Muscle layer of duodenum (tissue), 2 donors: ENCODE measurements around the gene PRKCD.

Experiments
- H3K27ac ChIP-seq: one replicate; pipeline ENCODE4 v1.7.0; 2013; ENCODE audit warnings: mild to moderate bottlenecking, low read length
- H3K27me3 ChIP-seq: one replicate; pipeline ENCODE4 v1.7.0; 2013; ENCODE audit warnings: low read depth, mild to moderate bottlenecking, control low read depth, low read length
- H3K36me3 ChIP-seq, 2 donors: one replicate each; pipeline ENCODE4 v1.7.0; 2013; ENCODE audit warnings: low read length in 2 of 2, control low read depth in 1 of 2, mild to moderate bottlenecking in 1 of 2; ENCODE audit not compliant: insufficient read depth in 2 of 2, control insufficient read depth in 1 of 2
- H3K4me1 ChIP-seq, 2 donors: one replicate each; pipeline ENCODE4 v1.7.0; 2013; ENCODE audit warnings: low read length in 2 of 2, mild to moderate bottlenecking in 2 of 2, control low read depth in 1 of 2, moderate library complexity in 1 of 2; ENCODE audit not compliant: insufficient read depth in 2 of 2, control insufficient read depth in 1 of 2
- H3K4me3 ChIP-seq, 2 donors: one replicate each; pipeline ENCODE4 v1.7.0; 2013; ENCODE audit warnings: low read length in 2 of 2, low read depth in 1 of 2, mild to moderate bottlenecking in 1 of 2
- H3K9me3 ChIP-seq, 2 donors: one replicate each; pipeline ENCODE4 v1.7.0; 2013; ENCODE audit warnings: low read length in 2 of 2, control low read depth in 1 of 2, mild to moderate bottlenecking in 1 of 2; ENCODE audit not compliant: control insufficient read depth in 1 of 2
- donor health status: healthy.

PRKCD gene

DNA sequence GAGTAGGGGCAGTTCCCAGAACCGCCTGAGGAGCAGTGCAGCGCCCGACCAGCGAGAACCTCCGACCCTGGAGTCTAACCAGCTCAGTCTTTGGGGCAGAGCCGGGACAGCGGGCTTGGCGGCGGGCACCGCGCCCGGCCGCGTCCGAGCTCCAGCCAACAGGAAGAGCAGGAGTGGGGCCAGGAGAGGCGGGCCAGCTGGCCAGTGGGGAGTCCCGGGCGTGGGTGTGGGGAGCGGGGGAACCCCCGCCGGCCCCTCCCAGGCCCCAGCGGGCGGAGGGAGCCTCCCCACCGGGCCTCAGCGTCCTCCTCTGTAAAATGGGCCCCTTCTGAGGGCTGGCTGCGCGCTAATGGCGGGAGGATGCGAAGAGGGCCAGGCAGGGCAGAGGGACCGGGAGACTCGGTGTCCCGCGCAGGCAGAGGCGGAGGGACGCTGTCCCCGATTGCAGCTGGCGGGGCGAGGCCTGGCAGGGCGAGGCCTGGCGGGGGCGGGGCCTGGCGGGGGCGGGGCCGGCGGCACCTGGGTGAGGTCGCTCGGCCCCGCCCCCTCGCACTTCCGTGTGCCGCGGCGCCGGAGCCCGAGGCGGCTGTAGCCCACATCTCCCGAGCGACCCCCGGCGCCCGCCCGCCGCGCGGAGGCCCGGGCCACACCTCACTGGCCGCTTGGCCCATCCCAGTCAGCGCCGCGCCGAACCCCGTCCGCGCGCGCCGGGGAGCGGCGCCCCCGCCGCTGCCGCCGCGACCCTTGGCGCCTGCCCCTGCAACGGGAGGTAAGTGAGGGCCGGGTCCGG is at the start of gene PRKCD:
Gene PRKCD (plus strand): TSS at position 550 of the 790 bp plus-strand sequence. CDS start 17,214 bp downstream, outside the sequence.
- H3K27ac ChIP-seq, result peak within 1 kb of the TSS; percentile 67
- H3K9me3 ChIP-seq, result no peaks in the 10 kb centered on the region
- H3K4me3 ChIP-seq, result peak within 1 kb of the TSS; percentile 64 to 78
- no peaks in the 10 kb centered on the region for H3K36me3 ChIP-seq
- no peaks in the 10 kb centered on the region for H3K27me3 ChIP-seq
- H3K4me1 ChIP-seq, result peaks cover 24 to 27% of the 10 kb centered on the region in 2 donors

DNA sequence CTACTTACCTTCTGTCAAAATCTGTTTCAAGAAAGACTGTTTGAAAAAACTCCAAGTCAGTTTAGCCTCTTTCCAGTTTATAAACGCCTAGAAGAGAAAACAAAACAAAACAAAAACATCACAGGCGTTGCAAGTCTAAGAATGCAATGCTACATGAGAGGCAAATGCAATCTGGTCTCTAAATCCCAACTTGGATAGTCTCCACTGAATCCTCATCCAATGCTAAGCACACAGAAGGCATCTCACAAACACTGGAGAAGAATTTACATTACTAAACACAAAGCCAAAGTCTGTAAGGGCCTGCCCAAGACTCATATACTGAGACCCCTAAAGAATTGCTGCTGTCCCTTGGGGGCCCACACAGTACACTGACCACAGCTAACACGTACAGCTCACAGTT is 49.2 kb upstream of the PRKCD start:
- Histone ChIP-seq H3K27ac (no peak overlapping the region), H3K4me3 (no peak overlapping the region), H3K36me3 (peaks cover 8 to 18% of the 10 kb centered on the region in 2 donors), H3K27me3 (no peaks in the 10 kb centered on the region), H3K4me1 (peaks cover 5 to 30% of the 10 kb centered on the region in 2 donors), H3K9me3 (no peaks in the 10 kb centered on the region)

DNA sequence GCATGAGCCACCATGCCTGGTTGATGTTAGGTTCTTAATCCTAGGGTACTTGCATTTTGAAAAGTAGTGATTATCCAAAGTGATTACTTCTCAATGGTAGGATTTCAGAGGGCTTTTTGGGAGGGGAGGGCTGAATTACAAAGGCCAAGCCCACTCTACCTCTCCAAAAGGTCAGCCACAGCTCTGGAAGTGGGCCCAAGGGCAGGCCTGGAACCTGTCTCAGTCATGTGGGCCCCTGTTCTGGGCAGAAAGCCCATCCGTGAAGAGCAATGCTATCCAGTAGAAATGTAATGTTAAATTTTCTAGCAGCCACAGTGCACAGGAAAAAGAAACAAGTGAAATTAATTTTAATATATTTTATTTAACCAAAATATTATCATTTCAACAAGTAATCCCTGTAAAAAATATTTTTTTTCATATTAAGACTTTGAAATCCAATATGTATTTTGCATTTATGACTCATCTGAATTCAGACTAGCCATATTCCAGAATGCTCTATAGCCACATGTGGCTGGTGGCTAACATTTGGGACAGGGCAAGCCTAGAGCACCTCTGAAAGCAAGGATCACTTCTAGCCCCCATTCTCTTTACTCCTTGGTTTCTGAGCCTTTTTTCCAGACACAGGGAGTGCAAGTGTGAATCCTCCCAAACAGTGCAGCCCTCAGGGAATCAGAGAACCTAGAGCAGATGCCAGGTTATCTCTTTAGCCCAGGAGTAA is 47.6 kb upstream of the PRKCD start:
- Histone ChIP-seq H3K27me3 (no peaks in the 10 kb centered on the region), H3K27ac (peak overlapping the region; percentile 7), H3K4me1 (peaks cover 5 to 30% of the 10 kb centered on the region in 2 donors), H3K9me3 (no peaks in the 10 kb centered on the region), H3K4me3 (no peak overlapping the region), H3K36me3 (peaks cover 24% of the 10 kb centered on the region in 2 donors)

DNA sequence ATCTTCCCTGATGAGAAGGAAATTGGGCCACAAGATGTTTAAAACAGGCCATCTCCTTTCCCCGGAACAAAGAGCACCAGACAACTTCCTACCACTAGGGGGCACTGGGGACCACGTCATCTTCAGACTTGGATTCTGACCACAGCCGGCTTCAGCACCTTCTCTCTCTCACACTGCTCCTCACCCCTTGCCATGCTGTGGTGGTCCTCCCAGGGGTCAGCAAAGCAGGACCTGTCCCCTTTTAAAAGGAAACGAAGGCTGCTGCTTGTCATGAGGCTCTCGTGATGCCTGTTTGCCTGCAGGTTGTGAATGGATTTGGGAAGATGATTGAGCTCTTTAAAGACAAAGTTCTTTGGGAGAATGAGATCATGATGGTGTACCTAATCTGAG is 47.0 kb upstream of the PRKCD start:
- Histone ChIP-seq H3K4me3 (no peak overlapping the region), H3K36me3 (peaks cover 28% of the 10 kb centered on the region in 2 donors), H3K27me3 (no peaks in the 10 kb centered on the region), H3K27ac (peak overlapping the region; percentile 7), H3K9me3 (no peaks in the 10 kb centered on the region), H3K4me1 (peaks cover 5 to 30% of the 10 kb centered on the region in 2 donors)

DNA sequence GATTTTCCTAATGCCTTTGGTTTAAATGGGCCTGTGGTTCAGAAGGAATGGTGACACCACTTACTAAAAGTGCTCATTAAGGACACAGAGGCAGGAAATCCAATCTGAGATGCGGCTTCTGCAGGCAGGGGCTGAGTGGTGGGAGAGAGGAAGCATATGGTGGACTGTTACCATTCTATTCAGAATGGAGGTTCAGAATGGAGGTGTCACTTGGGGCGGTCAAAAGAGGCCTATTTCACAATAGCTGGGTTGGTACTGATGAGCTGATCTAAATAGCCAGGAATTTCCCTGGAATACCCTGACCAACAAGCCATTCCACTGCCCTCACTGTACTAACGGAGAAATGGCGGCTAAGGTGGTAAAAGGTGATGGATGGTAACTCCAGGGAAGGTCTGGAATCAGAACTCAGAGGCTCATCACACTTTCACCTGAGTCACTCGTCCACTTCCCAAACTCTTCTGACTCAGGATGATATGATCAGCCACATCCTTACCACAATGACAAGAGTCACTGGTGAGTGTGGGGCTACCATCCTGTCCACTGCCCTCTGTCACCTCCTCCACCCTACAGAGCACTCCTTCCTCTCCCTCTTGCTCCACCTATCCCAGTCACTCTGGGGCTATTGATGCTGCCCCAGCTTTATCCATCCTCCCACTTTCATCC is 46.5 kb upstream of the PRKCD start:
- peaks cover 32 to 33% of the 10 kb centered on the region in 2 donors for H3K36me3 ChIP-seq
- peaks cover 5 to 25% of the 10 kb centered on the region in 2 donors for H3K4me1 ChIP-seq
- no peak overlapping the region for H3K4me3 ChIP-seq
- H3K27me3 ChIP-seq, result no peaks in the 10 kb centered on the region
- H3K9me3 ChIP-seq, result no peaks in the 10 kb centered on the region
- peak overlapping the region; percentile 7 for H3K27ac ChIP-seq

DNA sequence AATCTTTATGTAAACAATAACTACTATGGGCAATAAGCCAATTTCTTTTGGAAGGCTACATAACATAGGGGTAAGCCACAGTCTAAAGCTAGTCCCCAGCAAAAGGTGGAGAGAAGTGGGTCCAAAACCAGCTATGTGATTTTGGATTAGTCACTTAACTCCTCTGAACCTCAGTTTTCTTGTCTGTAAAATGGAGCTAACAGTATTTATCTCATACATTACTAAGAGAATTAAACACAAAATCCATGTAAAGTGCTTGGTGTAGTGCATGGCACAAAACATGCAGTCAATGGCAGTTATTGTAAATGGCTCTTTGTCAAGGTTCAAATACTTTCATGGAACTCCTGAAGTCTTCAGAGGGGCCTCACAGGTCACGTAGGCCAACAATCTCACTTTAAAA is 44.1 kb upstream of the PRKCD start:
- no peak overlapping the region for H3K4me3 ChIP-seq
- H3K27ac ChIP-seq, result no peak overlapping the region
- H3K9me3 ChIP-seq, result no peaks in the 10 kb centered on the region
- peaks cover 49 to 53% of the 10 kb centered on the region in 2 donors for H3K36me3 ChIP-seq
- no peaks in the 10 kb centered on the region for H3K27me3 ChIP-seq
- H3K4me1 ChIP-seq, result peaks cover 0 to 17% of the 10 kb centered on the region in 2 donors

DNA sequence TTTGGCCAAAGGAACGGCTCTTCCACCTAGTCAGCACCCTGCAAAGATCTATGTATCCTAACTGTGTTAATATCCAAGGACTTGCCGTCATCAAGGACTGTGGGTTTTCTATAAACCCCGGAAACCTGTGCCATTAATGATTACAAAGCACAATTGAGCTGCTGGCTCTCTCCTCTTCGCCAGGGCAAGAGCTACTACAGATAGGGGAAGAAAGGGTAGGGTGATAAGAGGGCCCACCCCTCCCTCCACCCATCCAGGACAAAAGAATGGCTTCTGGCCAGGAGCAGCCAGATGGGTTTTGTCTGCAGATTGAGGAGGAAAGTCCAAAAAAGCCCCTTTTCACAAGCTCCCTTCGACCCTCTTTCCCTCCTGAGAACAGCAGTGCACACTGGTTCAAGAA is 40.7 kb upstream of the PRKCD start:
- Histone ChIP-seq H3K36me3 (peaks cover 68 to 79% of the 10 kb centered on the region in 2 donors), H3K27me3 (no peaks in the 10 kb centered on the region)

DNA sequence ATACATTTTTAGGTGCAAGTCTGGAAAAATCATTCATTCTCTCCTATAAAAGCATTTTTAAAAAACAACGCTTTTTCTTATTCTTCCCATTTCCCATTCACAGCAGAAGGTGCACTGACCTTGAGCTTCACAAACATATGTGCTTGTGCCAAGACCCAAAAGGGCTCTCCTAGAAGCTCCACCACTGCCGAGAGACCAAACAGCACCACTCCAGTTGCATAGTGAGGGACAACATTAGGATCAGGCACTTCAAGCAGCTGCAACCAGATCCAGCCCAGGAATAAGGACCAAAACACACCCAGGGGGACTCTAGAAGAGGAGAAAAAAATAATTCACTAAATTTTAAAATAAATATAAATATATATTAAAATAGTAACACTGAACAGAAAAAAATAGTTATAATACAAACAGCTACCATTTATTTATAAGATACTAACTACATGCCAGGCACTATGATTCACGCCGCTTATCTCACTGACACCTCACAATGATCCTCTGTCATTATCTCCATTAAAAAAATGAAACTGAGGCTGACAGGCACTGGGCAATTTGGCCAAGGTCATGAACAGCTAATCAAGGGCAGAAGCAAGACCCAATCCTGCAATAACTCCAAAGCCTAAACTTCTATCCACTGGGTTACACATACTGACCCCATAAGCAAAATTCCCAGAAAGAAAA is 38.6 kb upstream of the PRKCD start:
- Histone ChIP-seq H3K4me1 (no peaks in the 10 kb centered on the region), H3K27me3 (no peaks in the 10 kb centered on the region), H3K27ac (no peak overlapping the region), H3K9me3 (no peaks in the 10 kb centered on the region), H3K36me3 (peaks cover 65 to 74% of the 10 kb centered on the region in 2 donors), H3K4me3 (no peak overlapping the region)

More for the DNA sequence above, 40.7 kb upstream of the PRKCD start:
- Histone ChIP-seq H3K9me3 (no peaks in the 10 kb centered on the region), H3K4me1 (no peaks in the 10 kb centered on the region), H3K4me3 (no peak overlapping the region), H3K27ac (no peak overlapping the region)

DNA sequence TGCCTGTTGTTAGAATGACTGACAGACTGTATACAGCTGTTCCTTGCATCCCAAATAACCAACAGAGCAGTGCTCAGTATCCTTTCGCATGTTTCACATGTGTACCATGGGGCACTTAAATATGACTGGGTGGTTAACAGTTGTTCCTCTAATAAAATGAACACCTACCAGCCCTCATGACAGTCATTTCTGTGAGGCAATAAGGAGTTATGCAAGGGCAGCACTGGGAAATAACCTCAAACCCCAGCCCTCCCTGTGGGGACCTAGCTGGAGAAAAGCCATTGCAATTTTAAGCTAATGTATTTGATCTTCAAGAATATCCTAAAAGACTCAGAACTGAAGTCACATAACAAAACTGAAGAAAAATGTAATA is 38.1 kb upstream of the PRKCD start:
- no peaks in the 10 kb centered on the region for H3K9me3 ChIP-seq
- no peak overlapping the region for H3K4me3 ChIP-seq
- H3K4me1 ChIP-seq, result no peaks in the 10 kb centered on the region
- no peak overlapping the region for H3K27ac ChIP-seq
- no peaks in the 10 kb centered on the region for H3K27me3 ChIP-seq
- H3K36me3 ChIP-seq, result peaks cover 60 to 70% of the 10 kb centered on the region in 2 donors

DNA sequence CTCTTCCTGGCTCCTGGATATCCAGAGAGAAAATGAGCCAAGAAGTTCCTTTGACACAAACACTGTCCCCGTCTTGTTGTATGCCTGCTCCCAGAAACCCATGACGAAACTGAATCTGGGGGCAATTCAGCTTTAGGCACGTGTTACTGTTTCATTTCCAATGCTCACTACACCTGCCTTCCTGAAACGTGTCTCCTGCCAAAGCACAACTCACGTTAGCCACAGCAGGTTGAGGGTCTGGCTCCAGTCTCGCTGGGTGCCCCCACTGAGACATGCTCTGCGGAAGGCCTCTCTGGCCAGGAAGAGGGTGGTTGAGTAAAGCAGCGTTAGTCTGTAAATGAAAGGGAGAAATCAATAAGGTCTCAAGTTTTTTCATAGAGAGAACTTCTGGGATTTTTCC is 37.5 kb upstream of the PRKCD start:
- H3K36me3 ChIP-seq, result peaks cover 54 to 65% of the 10 kb centered on the region in 2 donors
- no peak overlapping the region for H3K4me3 ChIP-seq
- no peaks in the 10 kb centered on the region for H3K9me3 ChIP-seq
- no peaks in the 10 kb centered on the region for H3K4me1 ChIP-seq
- H3K27ac ChIP-seq, result no peak overlapping the region
- H3K27me3 ChIP-seq, result no peaks in the 10 kb centered on the region

DNA sequence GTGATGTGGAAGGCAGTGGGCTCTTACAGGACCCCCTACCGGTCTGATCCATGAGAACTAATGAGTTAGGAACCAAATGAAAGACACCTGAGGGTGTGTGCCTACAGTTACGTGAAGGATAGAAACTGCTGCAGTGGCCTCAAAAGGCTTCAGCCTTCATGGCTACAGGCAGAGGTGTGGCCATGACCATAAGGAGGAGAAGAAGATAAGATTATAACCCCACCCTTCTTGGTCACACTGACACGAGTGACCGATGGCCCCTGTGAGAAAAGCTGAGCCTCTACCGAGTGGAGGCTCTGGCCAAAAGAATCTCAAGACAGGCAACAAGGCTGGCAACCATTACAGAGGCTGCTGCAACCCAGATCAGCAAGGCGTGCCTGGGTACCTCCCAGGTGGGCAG is 37.1 kb upstream of the PRKCD start:
- H3K36me3 ChIP-seq, result peaks cover 51 to 61% of the 10 kb centered on the region in 2 donors
- no peak overlapping the region for H3K4me3 ChIP-seq
- no peaks in the 10 kb centered on the region for H3K9me3 ChIP-seq
- no peak overlapping the region for H3K27ac ChIP-seq
- no peaks in the 10 kb centered on the region for H3K27me3 ChIP-seq
- peaks cover 0 to 1% of the 10 kb centered on the region in 2 donors for H3K4me1 ChIP-seq
